Measurements from ENCODE around the gene AVPR2. TPM values are rescaled to one million over a fixed set of nuclear protein-coding genes. Genes with fewer than 3 reads are reported as not detected.

AVPR2 gene
- total and polyA plus RNA-seq, 10 of the 15 experiments (the other 5 are each of a cell fraction or from before 2014, with no cell fraction given): 0.12 to 0.37 TPM; not detected in 8

DNA sequence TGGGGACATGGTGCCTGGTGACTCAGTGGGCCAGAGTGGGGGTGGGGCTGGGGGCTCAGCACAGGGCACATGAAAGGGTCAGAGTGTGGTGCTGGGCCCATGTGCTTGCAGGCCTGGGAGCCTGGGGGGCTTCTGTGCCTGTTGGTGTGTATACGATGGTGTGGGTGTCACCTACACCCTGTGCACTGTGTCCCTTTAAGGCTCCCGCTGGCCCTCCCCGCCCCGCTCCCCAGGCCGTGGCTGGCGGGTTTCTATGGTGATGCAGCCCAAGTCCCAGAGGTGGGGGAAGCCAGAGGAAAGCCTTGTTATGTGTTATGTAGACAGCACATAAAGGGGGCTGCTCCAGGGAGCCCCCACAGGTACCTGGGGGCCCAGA lies 24.0 kb upstream of the AVPR2 start (continued):
- TF ChIP-seq RAD51 (IDR thresholded peaks at IDR 0.05) (no peak), JUNB (IDR thresholded peaks at IDR 0.05) (no peak), ZBTB40 (IDR thresholded peaks at IDR 0.05; ENCODE audit: borderline replicate concordance) (no peak), PAX8 (IDR thresholded peaks at IDR 0.05) (no peak), SP1 (IDR thresholded peaks at IDR 0.05; ENCODE audit: low read depth, low read length) (no peak)

DNA sequence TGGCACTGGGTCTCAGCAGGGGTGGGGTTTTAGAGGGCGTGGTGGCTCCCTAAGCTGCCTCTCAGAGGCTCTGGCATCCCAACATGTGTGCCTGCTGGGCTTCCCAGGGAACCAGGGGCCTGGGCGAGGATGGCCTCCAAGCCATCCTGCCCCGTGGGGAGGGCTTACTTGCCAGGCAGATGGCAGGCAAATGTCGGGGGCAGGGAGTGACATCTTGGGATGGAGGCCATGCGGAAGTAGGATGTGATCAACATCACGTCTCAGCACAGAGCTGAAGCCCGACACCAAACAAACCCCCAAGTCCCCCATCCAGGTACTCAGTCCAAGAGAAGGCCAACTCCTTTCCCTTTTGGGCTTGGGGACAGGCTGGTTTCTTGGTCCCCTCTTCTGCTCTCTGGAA lies 23.2 kb upstream of the AVPR2 start:
- no peaks in the 10 kb centered on the region; the same call in 1 of the 2 replicates for H3K4me1 ChIP-seq (ENCODE audit: control insufficient read depth, insufficient read depth, low read length)
- no peaks in the 10 kb centered on the region; the same call in 2 of the 3 replicates for H3K9me3 ChIP-seq (replicated peaks; ENCODE audit: control insufficient read depth, insufficient read depth, low read length)
- ChIA-PET CTCF (no interaction called here), SMC1A (ENCODE audit: uncharacterized antibody, unreplicated experiment) (no interaction called here), POLR2A (no interaction called here), RAD21 (ENCODE audit: unreplicated experiment) (no interaction called here)
- H3K4me2 ChIP-seq (ENCODE audit: control insufficient read depth, insufficient read depth): no peak overlapping the region
- WGBS (ENCODE audit: insufficient coverage, insufficient replicate concordance, low lambda C conversion rate, missing lambda C conversion rate): 22% methylated on average over 7 of the region's 7 CpGs
- no peaks in the 10 kb centered on the region for H3K79me2 ChIP-seq (ENCODE audit: control insufficient read depth, insufficient read depth, low read length)
- H2AFZ ChIP-seq (ENCODE audit: control insufficient read depth, low read depth, low read length): no peak overlapping the region
- in situ Hi-C loops (cut with MboI): no loop called here
- FAIRE-seq: no peak
- BruUV-seq (replicated peaks): no TSS peak
- H3K4me3 ChIP-seq: no peak overlapping the region
- H3K27ac ChIP-seq (ENCODE audit: control insufficient read depth, insufficient read depth): no peak overlapping the region
- H3K9ac ChIP-seq (ENCODE audit: control insufficient read depth, insufficient read depth, low read length): no peak overlapping the region
- intact Hi-C loops (cut with micrococcal nuclease; ENCODE audit: unreplicated experiment): no loop called here
- no peaks in the 10 kb centered on the region; a peak in 2 of 4 replicates for H3K27me3 ChIP-seq (replicated peaks in 1 of 2; ENCODE audit: control insufficient read depth in 2 of 2, insufficient read depth in 2 of 2, low read length in 1 of 2)
- no peaks in the 10 kb centered on the region for H4K20me1 ChIP-seq (ENCODE audit: control insufficient read depth, insufficient read depth)
- DNase-seq (ENCODE audit: low read depth, low spot score): no peak
- ATAC-seq: no peak
- H3K36me3 ChIP-seq (ENCODE audit: control insufficient read depth in 2 of 2, insufficient read depth in 2 of 2, low read length in 1 of 2): no peaks in the 10 kb centered on the region
- TF ChIP-seq, protein P1, sequence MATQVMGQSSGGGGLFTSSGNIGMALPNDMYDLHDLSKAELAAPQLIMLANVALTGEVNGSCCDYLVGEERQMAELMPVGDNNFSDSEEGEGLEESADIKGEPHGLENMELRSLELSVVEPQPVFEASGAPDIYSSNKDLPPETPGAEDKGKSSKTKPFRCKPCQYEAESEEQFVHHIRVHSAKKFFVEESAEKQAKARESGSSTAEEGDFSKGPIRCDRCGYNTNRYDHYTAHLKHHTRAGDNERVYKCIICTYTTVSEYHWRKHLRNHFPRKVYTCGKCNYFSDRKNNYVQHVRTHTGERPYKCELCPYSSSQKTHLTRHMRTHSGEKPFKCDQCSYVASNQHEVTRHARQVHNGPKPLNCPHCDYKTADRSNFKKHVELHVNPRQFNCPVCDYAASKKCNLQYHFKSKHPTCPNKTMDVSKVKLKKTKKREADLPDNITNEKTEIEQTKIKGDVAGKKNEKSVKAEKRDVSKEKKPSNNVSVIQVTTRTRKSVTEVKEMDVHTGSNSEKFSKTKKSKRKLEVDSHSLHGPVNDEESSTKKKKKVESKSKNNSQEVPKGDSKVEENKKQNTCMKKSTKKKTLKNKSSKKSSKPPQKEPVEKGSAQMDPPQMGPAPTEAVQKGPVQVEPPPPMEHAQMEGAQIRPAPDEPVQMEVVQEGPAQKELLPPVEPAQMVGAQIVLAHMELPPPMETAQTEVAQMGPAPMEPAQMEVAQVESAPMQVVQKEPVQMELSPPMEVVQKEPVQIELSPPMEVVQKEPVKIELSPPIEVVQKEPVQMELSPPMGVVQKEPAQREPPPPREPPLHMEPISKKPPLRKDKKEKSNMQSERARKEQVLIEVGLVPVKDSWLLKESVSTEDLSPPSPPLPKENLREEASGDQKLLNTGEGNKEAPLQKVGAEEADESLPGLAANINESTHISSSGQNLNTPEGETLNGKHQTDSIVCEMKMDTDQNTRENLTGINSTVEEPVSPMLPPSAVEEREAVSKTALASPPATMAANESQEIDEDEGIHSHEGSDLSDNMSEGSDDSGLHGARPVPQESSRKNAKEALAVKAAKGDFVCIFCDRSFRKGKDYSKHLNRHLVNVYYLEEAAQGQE (IDR thresholded peaks at IDR 0.05; ENCODE audit: low read depth, low read length): no peak
- no peak for TF ChIP-seq ZBTB33 (IDR thresholded peaks at IDR 0.05)
- TF ChIP-seq ATF3 (IDR thresholded peaks at IDR 0.05; ENCODE audit: borderline replicate concordance, extremely low read depth, low read depth, low read length): no peak
- TF ChIP-seq NFYA (IDR thresholded peaks at IDR 0.05; ENCODE audit: borderline replicate concordance, low read depth, low read length): no peak
- no peak for TF ChIP-seq MTA2 (IDR thresholded peaks at IDR 0.05; ENCODE audit: low read depth)
- no peak for TF ChIP-seq CBX3 (IDR thresholded peaks at IDR 0.05; ENCODE audit: borderline replicate concordance, low read depth)
